SH-SY5Y (cell line): Measurements from ENCODE around the gene SLX4IP.

Experiments used
- GATA2 ChIP-seq: IDR thresholded peaks from 2 replicates; pipeline ENCODE4 v1.6.1; 2011; ENCODE audit warnings: mild to moderate bottlenecking, low read depth, low read length
- GATA3 ChIP-seq: IDR thresholded peaks from 2 replicates; pipeline ENCODE4 v1.6.1; 2011; ENCODE audit warnings: low read depth, mild to moderate bottlenecking, low read length, moderate library complexity

SLX4IP gene

DNA sequence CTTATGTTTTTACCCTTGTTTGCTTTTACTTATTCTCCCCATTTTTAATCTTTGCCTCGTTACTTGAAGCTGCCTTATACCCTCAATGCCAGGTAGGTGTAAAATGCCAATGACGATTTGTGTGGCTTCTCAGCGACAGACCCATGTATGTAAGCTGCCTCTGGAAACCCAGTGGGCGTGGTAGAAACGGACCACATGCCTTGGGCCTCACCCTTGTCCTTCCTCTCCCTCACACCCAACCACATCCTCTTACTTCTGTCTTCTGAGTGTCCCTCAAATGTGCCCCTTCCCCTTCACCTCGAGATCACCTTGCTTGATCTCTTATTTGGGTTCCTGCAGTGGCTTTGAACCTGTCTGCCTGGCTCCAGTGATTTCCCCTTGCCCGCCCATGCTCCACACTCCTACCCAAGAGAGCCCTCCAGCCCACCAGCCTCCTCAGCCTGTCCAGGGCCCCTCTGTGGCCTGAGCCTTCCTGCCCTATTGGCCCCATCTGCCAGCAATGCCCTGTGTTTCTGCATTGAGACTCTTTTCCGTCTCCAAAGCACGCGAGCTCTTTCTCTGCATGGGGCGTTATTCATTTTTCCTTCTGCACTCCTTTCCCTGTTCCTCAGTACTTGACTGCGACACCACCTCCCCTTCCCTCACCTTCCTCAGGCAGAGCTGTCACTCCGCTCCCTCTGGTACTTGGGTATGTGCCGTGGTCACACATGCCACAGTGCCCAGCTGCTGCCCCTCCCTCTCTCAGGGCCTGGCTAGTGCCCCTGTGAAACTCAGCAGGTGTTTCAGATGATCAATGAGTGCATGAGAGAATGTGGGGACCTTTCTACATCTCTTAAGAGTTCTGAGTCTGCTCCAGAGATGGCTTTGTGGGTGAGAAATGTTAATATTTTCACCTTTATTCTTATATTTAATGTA, 115.4 kb downstream of the SLX4IP start:
- no peak for TF ChIP-seq GATA2
- no peak for TF ChIP-seq GATA3

DNA sequence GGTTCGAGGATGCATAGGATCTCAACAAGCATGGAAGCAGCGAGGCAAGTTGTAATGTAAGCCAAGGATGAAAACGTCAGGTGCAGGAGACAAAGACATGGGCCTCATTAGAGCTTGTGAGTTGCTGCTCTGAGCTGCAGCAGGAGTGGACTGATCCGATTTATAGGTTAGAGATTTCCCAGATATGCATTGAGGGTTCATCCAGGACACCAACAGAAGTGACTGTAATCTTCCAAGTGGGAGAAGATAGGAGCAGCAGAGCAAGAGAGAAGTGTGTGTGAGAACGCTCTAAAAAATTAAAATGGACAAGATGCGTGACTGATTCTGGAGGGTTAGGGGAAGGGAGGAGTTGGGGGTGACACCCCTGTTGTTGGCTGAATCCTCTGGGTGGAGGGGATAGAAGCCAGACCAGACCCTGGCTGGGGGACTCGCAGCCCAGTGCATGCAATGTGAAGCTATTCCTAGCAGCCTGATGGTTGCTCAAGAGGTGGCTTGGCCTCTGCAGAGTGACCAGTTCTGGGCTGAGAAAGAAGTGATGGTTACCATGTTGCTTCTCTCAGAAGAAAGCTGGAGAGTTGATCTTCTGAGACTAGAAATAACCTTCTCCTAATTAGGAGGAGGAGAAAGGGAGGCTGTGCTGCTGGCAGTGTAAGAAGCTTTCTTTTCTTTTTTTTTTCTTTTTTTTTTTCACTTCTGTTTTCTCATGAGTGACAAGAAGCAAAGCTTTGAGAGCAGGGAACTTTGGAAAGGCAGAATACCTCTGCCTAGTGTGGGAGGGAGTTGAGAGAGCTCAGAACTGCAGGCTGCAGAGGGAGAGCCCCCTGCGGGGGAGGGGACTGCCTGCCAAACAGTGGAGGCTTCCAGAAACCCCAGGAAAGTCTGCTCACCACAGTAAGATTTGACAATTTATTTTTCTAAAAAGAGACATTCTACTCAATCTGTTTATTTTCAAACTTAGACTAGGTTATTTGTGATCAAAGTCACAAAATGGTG, 116.9 kb downstream of the SLX4IP start:
- TF ChIP-seq GATA3, result no peak
- TF ChIP-seq GATA2, result no peak

DNA sequence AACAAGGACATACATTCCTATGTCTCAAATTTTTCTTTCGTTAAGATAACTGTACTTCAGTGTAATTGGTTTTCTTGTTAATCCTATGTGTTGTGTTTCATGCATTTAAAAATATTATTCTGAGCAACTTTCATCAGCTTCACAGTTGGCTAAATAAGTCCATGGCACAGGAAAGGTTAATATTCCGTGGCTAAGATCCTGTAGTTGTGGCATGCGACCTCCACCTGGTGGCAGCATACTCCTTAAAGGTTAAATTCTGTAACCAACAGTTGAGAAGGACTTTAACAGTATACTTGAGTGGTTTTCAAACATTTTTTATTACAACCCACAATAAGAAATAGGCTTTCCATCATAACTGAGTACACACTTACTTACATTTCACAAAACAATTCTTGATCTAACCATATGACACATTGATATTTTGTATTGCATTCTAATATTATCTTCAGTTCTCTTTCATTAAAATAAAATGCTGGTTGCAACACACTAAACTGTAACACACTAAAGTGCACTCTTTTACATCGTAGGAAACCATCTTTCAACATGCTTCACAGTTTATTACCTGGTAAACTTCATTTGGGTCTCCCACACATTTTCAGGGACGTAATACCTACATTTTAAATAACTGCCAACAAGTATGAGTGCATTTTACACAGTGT, 118.3 kb downstream of the SLX4IP start:
- TF ChIP-seq GATA2, result no peak
- TF ChIP-seq GATA3, result no peak

DNA sequence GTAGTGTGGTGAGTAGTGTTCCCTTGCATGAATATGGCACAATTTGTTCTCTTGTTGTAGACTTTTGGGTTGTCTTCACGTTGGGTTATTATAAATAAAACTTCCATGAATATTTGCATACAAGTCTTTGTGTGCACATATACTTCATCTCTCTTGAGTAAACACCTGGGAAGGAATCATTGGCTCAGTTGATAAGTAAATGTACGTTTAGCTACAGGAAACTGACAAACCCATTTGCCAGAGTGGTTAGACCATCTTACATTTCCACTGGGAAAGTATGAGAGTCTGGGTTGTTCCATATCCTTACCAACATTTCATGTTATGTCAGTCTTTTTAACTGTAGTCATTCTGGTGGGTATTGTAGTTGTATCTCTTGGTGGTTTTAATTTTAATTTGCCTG, 119.2 kb downstream of the SLX4IP start:
- TF ChIP-seq GATA2, result no peak
- TF ChIP-seq GATA3, result no peak

DNA sequence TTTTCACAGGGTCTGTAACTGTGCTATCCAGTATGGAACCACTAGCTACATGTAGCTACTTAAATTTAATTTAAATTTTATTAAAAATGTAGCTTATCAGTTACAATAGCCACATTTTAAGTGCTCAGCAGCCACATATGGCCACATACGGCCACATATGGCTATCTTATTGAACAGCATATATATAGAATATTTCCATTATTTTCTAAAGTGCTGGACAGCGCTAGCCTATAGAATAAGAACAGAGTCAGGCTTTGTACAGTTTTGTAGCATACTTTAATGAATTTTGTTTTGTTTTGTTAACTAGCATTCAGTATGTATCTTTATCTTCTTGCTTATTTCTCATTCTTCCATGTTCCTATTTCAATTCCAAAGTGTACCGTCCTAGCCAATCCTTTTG, 120.3 kb downstream of the SLX4IP start:
- TF ChIP-seq GATA3 (no peak), GATA2 (no peak)

DNA sequence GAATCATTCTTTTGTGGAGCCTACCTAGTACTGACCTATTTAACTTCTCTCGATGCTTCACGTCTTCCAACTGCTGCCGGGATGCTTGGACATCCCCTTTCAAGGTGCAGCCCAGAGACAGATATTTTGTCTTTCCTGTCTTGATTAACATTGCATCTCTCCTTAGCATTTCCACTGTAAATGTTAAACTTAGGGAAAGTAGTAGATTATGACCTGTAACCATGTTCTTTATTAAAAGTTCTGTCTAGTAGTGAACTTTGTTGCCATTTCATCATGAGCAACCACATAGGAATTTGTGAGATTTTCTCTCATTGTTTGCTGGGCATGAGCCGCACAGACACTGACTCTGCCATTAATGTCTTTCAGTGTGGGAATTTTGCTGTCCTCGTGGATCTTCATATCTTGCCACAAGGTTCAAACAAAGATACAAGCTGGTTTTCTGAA, 120.8 kb downstream of the SLX4IP start:
- TF ChIP-seq GATA3, result no peak
- no peak for TF ChIP-seq GATA2

DNA sequence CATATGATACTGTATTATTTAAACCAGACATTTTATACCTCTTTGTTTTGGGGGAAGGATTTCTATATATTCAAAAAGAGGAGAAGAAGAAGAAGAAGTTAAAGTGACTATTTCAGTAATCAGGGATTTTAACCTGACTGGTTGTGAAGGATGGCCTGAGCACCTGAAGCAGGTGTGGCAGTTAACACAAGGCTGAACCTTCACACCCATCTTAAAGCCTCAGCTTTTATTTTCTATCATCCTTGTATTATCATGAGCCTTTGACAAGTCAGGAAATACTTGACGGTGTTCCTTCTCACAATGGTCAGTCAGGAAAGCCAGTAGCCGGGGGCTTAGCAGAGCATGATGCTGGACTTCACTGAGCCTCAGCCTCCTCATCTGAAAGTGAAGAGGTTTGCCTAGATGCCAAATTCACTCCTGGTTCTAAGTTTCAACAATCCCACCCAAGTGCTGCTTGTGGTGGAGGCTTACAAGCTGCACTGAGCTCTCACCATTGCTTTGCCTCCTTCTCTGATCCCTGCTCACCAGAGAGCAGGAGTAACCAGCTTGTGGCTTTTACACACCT, 121.5 kb downstream of the SLX4IP start:
- TF ChIP-seq GATA3 (no peak), GATA2 (no peak)

DNA sequence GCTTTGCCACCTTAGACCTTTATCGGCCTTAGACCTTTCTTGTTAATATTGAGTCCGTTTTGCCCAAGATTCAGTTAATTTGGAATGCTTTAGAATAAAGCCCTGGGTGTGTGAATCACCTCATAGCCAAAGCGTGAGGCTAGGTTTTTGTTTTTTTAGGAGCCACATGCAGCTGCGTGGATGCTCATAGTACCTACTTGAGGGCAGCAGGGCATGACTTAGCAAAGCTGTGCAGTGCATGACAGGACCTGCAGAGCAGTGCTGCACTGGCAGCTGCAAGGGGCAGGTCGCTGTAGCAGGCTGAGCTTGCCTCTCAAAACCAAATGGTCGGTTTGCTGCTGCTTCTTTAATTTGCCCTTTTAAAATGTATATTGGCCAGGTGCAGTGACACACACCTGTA, 122.6 kb downstream of the SLX4IP start:
- TF ChIP-seq GATA2 (no peak), GATA3 (no peak)

DNA sequence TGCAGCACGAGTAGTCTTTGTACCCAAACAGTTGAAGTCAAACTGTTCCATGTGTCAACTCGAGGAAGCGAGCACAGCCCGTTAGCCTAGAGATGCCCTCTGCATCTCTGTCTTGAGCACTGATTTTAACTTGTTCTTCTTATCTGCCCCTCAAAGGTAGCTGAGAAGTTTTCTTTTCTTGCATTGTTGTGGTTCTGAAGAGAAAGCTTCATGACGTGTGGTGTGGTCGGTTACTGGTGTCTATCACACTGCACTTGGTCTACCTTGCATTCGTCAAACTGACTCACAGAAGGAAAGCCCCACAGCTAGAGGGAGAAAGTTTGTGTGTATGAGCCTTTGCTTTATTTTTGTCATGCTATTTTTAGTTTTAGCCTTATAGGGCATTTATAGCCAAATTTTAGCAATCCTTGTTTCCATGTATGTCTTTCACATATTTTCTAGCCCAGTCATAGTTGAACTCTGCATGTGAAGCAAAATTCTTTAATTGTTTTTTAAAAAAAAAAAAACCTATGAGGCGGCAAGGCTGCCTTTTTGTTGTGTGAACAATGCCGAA, 123.6 kb downstream of the SLX4IP start:
- TF ChIP-seq GATA2 (no peak), GATA3 (no peak)

DNA sequence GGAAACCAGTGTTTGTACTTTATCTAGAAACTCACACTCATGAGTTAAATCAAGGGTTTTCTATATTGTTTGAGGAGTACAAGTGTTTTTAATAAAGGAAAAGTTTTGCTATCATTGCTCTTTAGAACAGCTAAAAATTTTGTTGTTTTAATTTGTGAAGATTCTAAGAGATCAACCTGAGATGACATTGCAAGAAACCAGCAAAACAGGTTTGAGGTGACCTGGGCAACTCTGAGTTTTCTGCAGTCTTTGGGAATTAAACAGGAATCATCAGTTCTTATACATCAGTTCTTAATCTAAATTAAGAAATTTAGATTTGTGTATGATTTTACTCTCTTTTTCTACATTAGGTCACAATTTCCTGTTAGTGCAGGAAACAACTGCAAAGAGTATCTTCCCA, 124.2 kb downstream of the SLX4IP start:
- TF ChIP-seq GATA3 (no peak), GATA2 (no peak)

DNA sequence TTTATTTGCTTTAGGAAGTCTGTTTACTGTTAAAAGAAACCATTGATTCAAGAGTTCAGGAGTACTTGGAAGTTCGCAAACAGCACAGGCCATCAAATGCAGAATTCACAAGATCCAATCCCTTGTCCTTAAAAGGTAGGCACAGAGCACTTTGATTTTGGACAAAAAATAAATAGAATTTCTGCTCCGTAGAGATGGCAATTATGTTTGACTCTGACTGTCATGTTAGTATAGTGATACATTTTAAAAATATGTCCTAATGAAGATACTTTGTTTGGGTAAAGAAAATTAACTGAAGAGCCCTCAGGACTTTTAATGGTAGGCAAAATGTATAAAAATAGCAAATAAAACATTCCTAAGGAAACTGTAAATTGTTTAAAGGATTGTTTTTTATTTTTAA, 125.6 kb downstream of the SLX4IP start:
- no peak for TF ChIP-seq GATA2

DNA sequence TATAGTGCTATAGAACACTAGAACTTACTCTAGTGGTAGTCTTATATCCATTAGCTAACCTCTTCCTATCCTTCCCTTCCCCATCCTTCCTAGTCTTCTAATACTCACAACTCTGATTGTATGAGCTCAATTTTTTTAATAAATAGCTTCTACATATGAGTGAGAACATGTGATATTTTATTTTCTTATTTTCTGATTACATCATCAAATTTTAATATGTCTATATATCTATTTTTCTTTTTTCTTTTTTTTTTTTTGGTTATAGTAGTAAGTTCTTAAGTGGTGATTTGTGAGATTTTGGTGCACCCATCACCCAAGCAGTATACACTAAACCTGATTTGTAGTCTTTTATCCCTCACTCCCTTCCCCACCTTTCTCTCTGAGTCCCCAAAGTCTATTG, 126.2 kb downstream of the SLX4IP start:
- TF ChIP-seq GATA2 (no peak), GATA3 (no peak)

DNA sequence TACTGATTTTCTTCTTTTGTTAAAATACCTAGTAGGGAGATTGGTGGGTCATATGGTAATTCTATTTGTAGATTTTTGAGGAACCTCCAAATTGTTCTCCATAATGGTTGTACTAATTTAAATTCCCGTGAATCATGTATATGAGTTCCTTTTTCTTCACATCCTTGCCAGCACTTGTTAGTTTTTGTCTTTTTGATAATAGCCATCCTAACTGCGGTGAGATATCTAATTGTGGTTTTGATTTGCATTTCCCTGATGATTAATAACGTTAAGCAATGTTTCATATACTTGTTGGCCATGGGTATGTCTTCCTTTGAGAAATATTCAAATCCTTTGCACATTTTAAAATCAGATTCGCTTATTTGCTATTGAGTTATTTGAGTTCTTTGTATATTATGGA, 127.8 kb downstream of the SLX4IP start:
- TF ChIP-seq GATA2 (no peak), GATA3 (no peak)
